ENCODE measurements around the gene SEMA4D.

The SEMA4D gene

GRCh38 chr9:89386797-89387196 lies 111.1 kb downstream of the SEMA4D start:
- no peak for TF ChIP-seq CTCF (IDR thresholded peaks at IDR 0.05; ENCODE audit: insufficient read depth, low read depth, low read length, missing control alignments)
- no peak for DNase-seq (ENCODE audit: low read depth)
- no peak overlapping the region for H3K4me3 ChIP-seq (ENCODE audit: low read depth, low read length)

- no peak for DNase-seq (ENCODE audit: low read depth)
- no peak overlapping the region for H3K4me3 ChIP-seq (ENCODE audit: low read depth, low read length)
- no peak for TF ChIP-seq CTCF (IDR thresholded peaks at IDR 0.05; ENCODE audit: insufficient read depth, low read depth, low read length, missing control alignments)
Observed at GRCh38 chr9:89386206-89386605, 111.7 kb downstream of the SEMA4D start.

- no peak for DNase-seq (ENCODE audit: low read depth)
- no peak for TF ChIP-seq CTCF (IDR thresholded peaks at IDR 0.05; ENCODE audit: insufficient read depth, low read depth, low read length, missing control alignments)
- H3K4me3 ChIP-seq (ENCODE audit: low read depth, low read length) = no peak overlapping the region
Observed at GRCh38 chr9:89384783-89385182, 113.1 kb downstream of the SEMA4D start.

GRCh38 chr9:89383721-89384300 lies 114.1 kb downstream of the SEMA4D start:
- TF ChIP-seq CTCF (IDR thresholded peaks at IDR 0.05; ENCODE audit: insufficient read depth, low read depth, low read length, missing control alignments) = no peak
- H3K4me3 ChIP-seq (ENCODE audit: low read depth, low read length) = no peak overlapping the region
- no peak for DNase-seq (ENCODE audit: low read depth)

GRCh38 chr9:89383030-89383720 lies 114.7 kb downstream of the SEMA4D start:
- H3K4me3 ChIP-seq (ENCODE audit: low read depth, low read length) = no peak overlapping the region
- DNase-seq (ENCODE audit: low read depth) = no peak
- no peak for TF ChIP-seq CTCF (IDR thresholded peaks at IDR 0.05; ENCODE audit: insufficient read depth, low read depth, low read length, missing control alignments)

GRCh38 chr9:89382026-89382986 lies 115.6 kb downstream of the SEMA4D start:
- H3K4me3 ChIP-seq (ENCODE audit: low read depth, low read length) = no peak overlapping the region
- no peak for TF ChIP-seq CTCF (IDR thresholded peaks at IDR 0.05; ENCODE audit: insufficient read depth, low read depth, low read length, missing control alignments)
- no peak for DNase-seq (ENCODE audit: low read depth)
